ENCODE data around the gene GTF3A.
"Not testable (repeated sequence)": the region's sequence is repeated elsewhere in the genome, so short reads cannot be mapped to it uniquely, and the experiment has no call there.

GTF3A gene

GRCh38 chr13:27391471-27391870 lies 32.9 kb upstream of the GTF3A start:
- Histone ChIP-seq H3K4me2 (ENCODE audit: low read length) (no peak overlapping the region), H3K27me3 (ENCODE audit: control insufficient read depth, insufficient read depth, low read length) (peaks cover 41% of the 10 kb centered on the region), H3K36me3 (ENCODE audit: insufficient read depth, low read length) (no peaks in the 10 kb centered on the region), H3K4me1 (ENCODE audit: control insufficient read depth, insufficient read depth, low read length) (no peaks in the 10 kb centered on the region), H3K4me3 (ENCODE audit: low read length) (no peak overlapping the region), H3K9ac (ENCODE audit: low read depth, low read length) (no peak overlapping the region), H3K9me3 (replicated peaks; ENCODE audit: low read length) (no peaks in the 10 kb centered on the region)

GRCh38 chr13:27393101-27393500 lies 31.3 kb upstream of the GTF3A start:
- Histone ChIP-seq H3K4me3 (ENCODE audit: low read length) (no peak overlapping the region), H3K9ac (ENCODE audit: low read depth, low read length) (no peak overlapping the region), H3K4me2 (ENCODE audit: low read length) (no peak overlapping the region), H3K36me3 (ENCODE audit: insufficient read depth, low read length) (no peaks in the 10 kb centered on the region), H3K27me3 (ENCODE audit: control insufficient read depth, insufficient read depth, low read length) (peaks cover 34% of the 10 kb centered on the region), H3K9me3 (replicated peaks; ENCODE audit: low read length) (no peaks in the 10 kb centered on the region), H3K4me1 (ENCODE audit: control insufficient read depth, insufficient read depth, low read length) (no peaks in the 10 kb centered on the region)

GRCh38 chr13:27395007-27395510 lies 29.4 kb upstream of the GTF3A start:
- Histone ChIP-seq H3K36me3 (ENCODE audit: insufficient read depth, low read length) (no peaks in the 10 kb centered on the region), H3K4me3 (ENCODE audit: low read length) (no peak overlapping the region), H3K9ac (ENCODE audit: low read depth, low read length) (no peak overlapping the region), H3K4me2 (ENCODE audit: low read length) (no peak overlapping the region), H3K4me1 (ENCODE audit: control insufficient read depth, insufficient read depth, low read length) (no peaks in the 10 kb centered on the region), H3K27me3 (ENCODE audit: control insufficient read depth, insufficient read depth, low read length) (peaks cover 26% of the 10 kb centered on the region), H3K9me3 (replicated peaks; ENCODE audit: low read length) (no peaks in the 10 kb centered on the region)

GRCh38 chr13:27396252-27396846 lies 28.1 kb upstream of the GTF3A start:
- Histone ChIP-seq H3K9ac (ENCODE audit: low read depth, low read length) (no peak overlapping the region), H3K4me3 (ENCODE audit: low read length) (no peak overlapping the region), H3K4me2 (ENCODE audit: low read length) (no peak overlapping the region), H3K4me1 (ENCODE audit: control insufficient read depth, insufficient read depth, low read length) (no peaks in the 10 kb centered on the region), H3K36me3 (ENCODE audit: insufficient read depth, low read length) (no peaks in the 10 kb centered on the region), H3K27me3 (ENCODE audit: control insufficient read depth, insufficient read depth, low read length) (peaks cover 26% of the 10 kb centered on the region), H3K9me3 (replicated peaks; ENCODE audit: low read length) (no peaks in the 10 kb centered on the region)

GRCh38 chr13:27398360-27398759 lies 26.1 kb upstream of the GTF3A start:
- Histone ChIP-seq H3K4me3 (ENCODE audit: low read length) (no peak overlapping the region), H3K9me3 (replicated peaks; ENCODE audit: low read length) (no peaks in the 10 kb centered on the region), H3K4me1 (ENCODE audit: control insufficient read depth, insufficient read depth, low read length) (peaks cover 7% of the 10 kb centered on the region), H3K4me2 (ENCODE audit: low read length) (no peak overlapping the region), H3K27me3 (ENCODE audit: control insufficient read depth, insufficient read depth, low read length) (peaks cover 22% of the 10 kb centered on the region), H3K36me3 (ENCODE audit: insufficient read depth, low read length) (no peaks in the 10 kb centered on the region), H3K9ac (ENCODE audit: low read depth, low read length) (no peak overlapping the region)

GRCh38 chr13:27400405-27400804 lies 24.0 kb upstream of the GTF3A start:
- not testable (repeated sequence) for H3K9ac ChIP-seq (ENCODE audit: low read depth, low read length); H3K4me2 ChIP-seq (ENCODE audit: low read length); H3K4me3 ChIP-seq (ENCODE audit: low read length); H3K9me3 ChIP-seq (replicated peaks; ENCODE audit: low read length); H3K36me3 ChIP-seq (ENCODE audit: insufficient read depth, low read length)
- Histone ChIP-seq H3K27me3 (ENCODE audit: control insufficient read depth, insufficient read depth, low read length) (peaks cover 12% of the 10 kb centered on the region), H3K4me1 (ENCODE audit: control insufficient read depth, insufficient read depth, low read length) (peaks cover 14% of the 10 kb centered on the region)

GRCh38 chr13:27401210-27401609 lies 23.2 kb upstream of the GTF3A start:
- Histone ChIP-seq H3K4me3 (ENCODE audit: low read length) (no peak overlapping the region), H3K4me2 (ENCODE audit: low read length) (no peak overlapping the region), H3K27me3 (ENCODE audit: control insufficient read depth, insufficient read depth, low read length) (peaks cover 4% of the 10 kb centered on the region), H3K9me3 (replicated peaks; ENCODE audit: low read length) (no peaks in the 10 kb centered on the region), H3K4me1 (ENCODE audit: control insufficient read depth, insufficient read depth, low read length) (peaks cover 14% of the 10 kb centered on the region), H3K9ac (ENCODE audit: low read depth, low read length) (no peak overlapping the region), H3K36me3 (ENCODE audit: insufficient read depth, low read length) (no peaks in the 10 kb centered on the region)

- H3K4me3 ChIP-seq (ENCODE audit: low read length) = peak overlapping the region; percentile 5
- peaks cover 10% of the 10 kb centered on the region for H3K27me3 ChIP-seq (ENCODE audit: control insufficient read depth, insufficient read depth, low read length)
- H3K9ac ChIP-seq (ENCODE audit: low read depth, low read length) = no peak overlapping the region
- H3K9me3 ChIP-seq (replicated peaks; ENCODE audit: low read length) = no peaks in the 10 kb centered on the region
- peak overlapping the region; percentile 42 for H3K4me2 ChIP-seq (ENCODE audit: low read length)
- peaks cover 14% of the 10 kb centered on the region for H3K4me1 ChIP-seq (ENCODE audit: control insufficient read depth, insufficient read depth, low read length)
- H3K36me3 ChIP-seq (ENCODE audit: insufficient read depth, low read length) = no peaks in the 10 kb centered on the region
These were observed 21.2 kb upstream of the GTF3A start for GRCh38 chr13:27403203-27403678.

GRCh38 chr13:27403727-27404385 lies 20.6 kb upstream of the GTF3A start:
- peaks cover 14% of the 10 kb centered on the region for H3K4me1 ChIP-seq (ENCODE audit: control insufficient read depth, insufficient read depth, low read length)
- peak overlapping the region; percentile 42 for H3K4me2 ChIP-seq (ENCODE audit: low read length)
- no peak overlapping the region for H3K9ac ChIP-seq (ENCODE audit: low read depth, low read length)

GRCh38 chr13:27404680-27405079 lies 19.7 kb upstream of the GTF3A start:
- Histone ChIP-seq H3K9ac (ENCODE audit: low read depth, low read length) (no peak overlapping the region), H3K4me1 (ENCODE audit: control insufficient read depth, insufficient read depth, low read length) (peaks cover 14% of the 10 kb centered on the region), H3K4me2 (ENCODE audit: low read length) (no peak overlapping the region), H3K9me3 (replicated peaks; ENCODE audit: low read length) (no peaks in the 10 kb centered on the region), H3K27me3 (ENCODE audit: control insufficient read depth, insufficient read depth, low read length) (peaks cover 21% of the 10 kb centered on the region), H3K4me3 (ENCODE audit: low read length) (no peak overlapping the region), H3K36me3 (ENCODE audit: insufficient read depth, low read length) (no peaks in the 10 kb centered on the region)

More at GRCh38 chr13:27403727-27404385, 20.6 kb upstream of the GTF3A start:
- Histone ChIP-seq H3K27me3 (ENCODE audit: control insufficient read depth, insufficient read depth, low read length) (peaks cover 16% of the 10 kb centered on the region), H3K36me3 (ENCODE audit: insufficient read depth, low read length) (no peaks in the 10 kb centered on the region), H3K9me3 (replicated peaks; ENCODE audit: low read length) (no peaks in the 10 kb centered on the region), H3K4me3 (ENCODE audit: low read length) (peak overlapping the region; percentile 5)

GRCh38 chr13:27405546-27406134 lies 18.8 kb upstream of the GTF3A start:
- Histone ChIP-seq H3K36me3 (ENCODE audit: insufficient read depth, low read length) (no peaks in the 10 kb centered on the region), H3K27me3 (ENCODE audit: control insufficient read depth, insufficient read depth, low read length) (peaks cover 21% of the 10 kb centered on the region), H3K4me1 (ENCODE audit: control insufficient read depth, insufficient read depth, low read length) (peaks cover 14% of the 10 kb centered on the region), H3K9me3 (replicated peaks; ENCODE audit: low read length) (no peaks in the 10 kb centered on the region), H3K4me2 (ENCODE audit: low read length) (no peak overlapping the region), H3K9ac (ENCODE audit: low read depth, low read length) (no peak overlapping the region), H3K4me3 (ENCODE audit: low read length) (no peak overlapping the region)

Data from skeletal muscle satellite cell (primary cell).